Islet precursor cell (in vitro differentiated cells): ENCODE data around the gene LIN28B.
A peak's percentile ranks its signal among the peaks of the same experiment; 100 is the strongest.
"Not testable (repeated sequence)": the region's sequence is repeated elsewhere in the genome, so short reads cannot be mapped to it uniquely, and the experiment has no call there.

Experiments used
- DNase-seq: peaks from one replicate; pipeline ENCODE4 v3.0.0-alpha.2; 2018

LIN28B gene

DNA sequence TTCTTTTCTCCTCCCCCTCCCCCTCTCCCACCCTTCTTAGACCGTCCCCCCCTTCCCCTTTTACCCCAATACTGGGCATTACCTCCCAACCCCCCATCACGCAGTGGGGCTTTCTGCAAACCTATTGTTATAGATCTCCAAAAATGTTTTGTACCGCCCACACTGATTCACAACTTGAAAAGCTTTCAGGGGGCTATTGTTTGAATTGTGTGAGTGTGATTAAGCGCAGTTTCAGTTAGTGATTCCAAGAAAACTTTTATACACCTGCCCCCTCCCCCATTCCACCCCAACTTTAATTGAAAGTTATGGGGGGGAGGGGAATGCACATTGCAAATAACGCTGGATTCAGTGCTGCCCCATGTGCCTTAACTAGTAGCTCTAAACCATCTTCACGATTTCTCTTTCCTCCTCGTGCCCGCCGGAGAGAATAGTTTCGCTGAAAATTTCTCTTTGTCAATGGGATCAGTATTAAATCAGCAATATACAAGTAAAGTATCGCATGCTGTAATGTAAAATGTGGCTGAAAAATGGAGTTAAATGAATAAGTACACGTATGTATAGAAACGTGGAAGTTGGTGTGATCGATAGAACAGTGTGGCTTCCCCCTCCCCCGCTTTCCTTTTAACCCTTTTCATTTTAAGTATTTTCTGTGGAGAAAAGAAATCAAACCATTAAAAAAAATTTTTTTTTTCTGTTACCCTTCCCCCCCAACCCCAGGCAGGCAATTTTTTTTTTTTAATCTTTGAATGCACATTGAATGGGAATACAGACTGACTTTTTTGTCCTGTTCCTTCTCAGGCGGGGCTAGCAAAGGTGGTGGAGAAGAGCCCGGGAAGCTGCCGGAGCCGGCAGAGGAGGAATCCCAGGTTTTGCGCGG, 632 bp downstream of the LIN28B start:
- DNase-seq = no peak

DNA sequence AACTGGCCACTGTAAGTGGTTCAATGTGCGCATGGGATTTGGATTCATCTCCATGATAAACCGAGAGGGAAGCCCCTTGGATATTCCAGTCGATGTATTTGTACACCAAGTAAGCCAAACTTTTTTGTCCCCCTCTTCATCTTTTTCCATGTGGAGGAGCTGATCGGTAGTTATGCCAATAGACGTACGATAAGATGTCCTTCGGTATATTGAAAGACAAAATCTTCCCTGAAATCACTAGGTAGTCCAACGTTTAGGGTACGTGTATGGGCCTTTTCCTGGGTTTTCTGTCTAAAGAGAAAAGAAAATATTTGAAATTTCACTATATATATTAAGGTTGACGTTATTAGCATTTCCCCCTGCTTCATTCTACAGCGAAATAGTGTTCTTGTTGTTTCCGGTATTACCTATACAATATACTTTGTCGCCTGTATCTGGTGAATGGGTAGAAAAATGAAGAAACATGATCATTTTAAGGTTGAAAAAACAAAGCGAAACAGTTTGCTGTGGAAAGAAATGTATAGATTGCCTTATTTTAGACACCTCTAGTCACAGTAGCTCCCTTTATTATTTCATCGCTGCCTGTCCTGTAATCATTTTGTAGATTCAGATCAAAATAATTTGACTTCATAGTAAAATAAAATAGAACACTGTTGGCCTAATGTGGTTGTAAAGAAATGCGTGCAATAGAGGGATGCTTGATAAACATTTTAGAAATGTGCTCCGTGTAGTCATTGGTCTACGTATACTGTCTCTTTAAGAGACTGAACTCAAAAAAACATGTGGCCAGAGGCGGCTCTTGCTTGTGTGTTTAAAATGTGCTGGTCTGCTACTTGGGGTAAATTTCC, 1.5 kb downstream of the LIN28B start:
- no peak for DNase-seq

DNA sequence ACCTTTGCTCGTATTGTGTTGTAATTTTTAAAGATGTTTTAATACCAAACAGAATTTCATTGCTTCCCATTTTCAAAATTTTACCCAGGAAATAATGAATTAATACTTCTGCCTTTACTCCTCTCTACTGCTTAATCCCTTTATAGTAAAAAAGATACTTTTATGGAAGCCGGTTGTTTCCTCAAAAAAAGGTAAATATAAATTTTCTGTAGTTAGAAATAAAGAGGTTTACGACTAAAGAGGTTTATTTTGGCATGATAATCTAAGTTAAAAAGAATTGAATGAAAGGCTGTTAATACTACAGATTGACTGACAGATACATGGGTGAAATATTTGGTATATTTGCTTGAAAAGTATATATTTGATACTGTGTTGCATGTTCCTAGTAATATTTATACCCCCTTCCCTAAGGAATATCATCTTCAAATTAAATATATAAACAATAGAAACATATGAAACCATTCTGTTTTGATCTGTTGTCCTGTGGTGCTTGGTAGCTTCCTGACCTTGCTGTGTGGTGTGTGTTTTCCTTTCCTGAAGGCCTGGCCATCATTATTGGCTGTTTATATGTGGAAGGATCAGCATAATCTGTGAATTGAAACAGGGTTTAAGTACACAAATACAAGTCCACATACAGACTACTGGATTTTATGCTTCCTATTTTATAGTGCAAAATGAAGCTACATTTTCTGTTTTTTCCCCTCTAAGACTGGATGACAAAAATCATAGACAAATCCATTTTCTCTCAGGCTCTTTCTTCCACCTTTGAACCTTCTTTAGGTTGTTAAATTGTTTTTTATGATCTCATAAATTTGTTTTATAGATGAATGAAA, 2.3 kb downstream of the LIN28B start:
- no peak for DNase-seq

DNA sequence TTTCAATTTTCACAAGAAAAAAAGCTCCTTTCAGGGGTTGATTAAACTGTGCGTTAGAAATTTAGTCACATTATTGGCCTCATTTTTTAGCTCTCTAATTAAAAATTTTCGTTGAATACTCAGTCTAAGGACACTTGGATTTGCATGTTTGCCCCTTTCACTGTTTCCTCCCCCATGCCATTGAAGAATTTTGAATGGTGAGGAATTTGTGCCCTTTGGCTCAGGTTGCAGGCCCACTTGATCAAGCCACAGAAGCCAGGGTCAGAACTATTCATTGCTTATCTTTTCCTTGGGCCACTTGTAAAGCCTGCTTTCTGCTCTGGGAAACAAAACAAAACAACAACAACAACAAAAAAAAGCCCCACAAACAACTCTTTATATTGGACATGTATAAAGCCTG, 12.2 kb downstream of the LIN28B start:
- DNase-seq = peak; percentile 64

DNA sequence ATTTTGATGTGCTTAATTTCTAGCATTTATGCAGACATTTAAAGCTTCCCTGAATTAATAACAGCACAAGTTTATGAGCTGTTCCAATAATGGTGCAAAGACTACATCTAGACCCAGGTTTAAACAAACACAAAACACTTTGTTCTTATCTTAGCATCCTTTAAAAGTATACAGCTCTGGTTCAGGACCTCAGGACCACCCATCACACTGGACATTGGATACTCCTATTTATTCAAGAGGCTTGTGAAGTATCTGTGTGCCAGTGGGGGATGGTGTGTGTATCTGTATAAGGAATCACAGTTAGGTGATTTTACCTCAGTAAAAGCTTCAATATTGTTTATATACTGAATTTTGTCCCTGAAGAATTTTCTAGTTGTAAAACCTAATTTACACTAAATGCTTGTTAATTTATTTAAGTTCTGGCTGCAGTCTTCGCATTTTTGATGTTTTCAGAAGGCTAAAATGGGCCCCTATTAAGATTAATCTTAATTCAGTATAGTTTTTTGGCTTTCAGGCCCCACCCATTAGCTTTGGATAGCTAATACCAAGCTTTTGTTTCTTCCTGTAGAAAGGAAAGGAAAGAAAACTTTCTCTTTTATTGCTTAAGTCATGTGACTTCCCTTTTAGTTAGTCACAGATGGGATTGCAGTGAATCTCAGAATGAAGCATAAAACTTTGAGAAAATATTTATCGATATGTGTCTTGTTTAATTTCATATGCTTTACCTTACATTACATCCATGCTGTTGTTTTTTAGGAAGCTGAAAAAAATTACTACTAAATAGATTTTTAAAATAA, 13.1 kb downstream of the LIN28B start:
- DNase-seq = no peak

DNA sequence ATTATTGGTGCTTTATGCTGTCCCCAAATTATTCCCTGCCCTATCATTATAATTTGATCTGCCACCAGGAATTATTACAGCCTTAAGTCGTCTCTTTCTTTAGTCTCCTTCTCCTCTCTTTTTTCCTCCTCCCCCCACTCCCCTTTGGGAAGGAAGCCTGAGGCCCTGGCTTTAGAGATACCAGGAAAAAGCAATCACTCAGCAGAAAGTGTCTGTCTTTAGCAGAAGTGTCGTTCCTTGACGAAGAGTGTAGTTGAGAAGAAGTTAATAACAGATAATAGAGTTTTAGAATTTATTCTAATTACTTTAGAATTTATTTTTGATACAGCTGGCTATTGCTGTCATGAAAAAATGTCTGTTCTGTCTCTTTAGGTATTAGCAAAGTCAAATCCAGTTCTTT, 16.5 kb downstream of the LIN28B start:
- DNase-seq = no peak

DNA sequence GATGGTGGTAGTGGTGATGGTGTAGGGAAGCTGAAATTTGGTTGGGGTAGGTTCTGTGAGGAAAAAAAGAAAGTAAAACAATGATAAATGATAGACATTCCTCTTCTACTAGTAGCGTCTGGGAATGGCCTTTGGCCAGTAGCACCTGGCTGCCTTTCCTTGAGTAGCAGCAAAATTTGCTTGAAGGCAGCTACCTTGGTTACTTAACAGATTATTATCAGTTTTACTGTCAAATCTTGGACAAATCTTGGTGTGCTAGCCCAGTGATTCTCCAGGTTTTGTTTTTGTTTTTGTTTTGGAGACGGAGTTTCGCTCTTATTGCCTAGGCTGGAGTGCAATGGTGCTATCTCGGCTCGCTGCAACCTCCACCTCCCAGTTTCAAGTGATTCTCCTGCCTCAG, 26.4 kb downstream of the LIN28B start:
- DNase-seq = no peak

DNA sequence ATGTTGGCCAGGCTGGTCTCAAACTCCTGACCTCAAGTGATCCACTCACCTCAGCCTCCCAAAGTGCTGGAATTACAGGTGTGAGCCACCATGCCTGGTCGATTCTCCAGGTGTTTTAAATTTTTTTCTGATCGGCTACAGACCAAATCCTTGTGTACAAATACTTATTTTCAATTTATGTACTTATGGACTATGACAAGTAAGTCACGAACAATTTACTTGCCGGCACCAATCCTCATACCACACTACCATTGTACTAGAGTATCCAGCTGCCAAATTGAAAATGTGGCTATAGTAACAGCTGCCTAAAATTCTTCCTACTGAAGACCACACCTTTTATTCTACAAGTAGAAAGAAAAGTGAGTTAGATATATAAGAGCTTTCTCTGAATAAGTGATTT, 26.9 kb downstream of the LIN28B start:
- no peak for DNase-seq

DNA sequence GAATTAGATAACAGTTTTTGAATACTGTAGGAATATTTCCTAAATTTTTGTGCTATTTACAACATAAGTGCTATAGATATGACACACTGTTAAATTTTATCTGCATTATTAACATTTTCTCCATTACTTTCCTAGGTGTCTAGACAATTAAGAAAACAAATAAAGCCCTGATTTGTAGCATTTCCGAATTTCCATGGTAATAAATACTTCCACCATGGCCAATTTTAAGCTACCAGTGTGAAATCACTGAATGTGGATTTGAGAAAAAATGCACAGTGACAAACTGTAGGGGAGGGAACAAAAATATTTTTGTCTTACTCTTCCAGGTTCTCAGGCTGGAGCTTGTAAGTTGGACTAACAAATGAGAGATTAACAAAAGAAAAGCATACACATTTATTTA, 27.9 kb downstream of the LIN28B start:
- no peak for DNase-seq

DNA sequence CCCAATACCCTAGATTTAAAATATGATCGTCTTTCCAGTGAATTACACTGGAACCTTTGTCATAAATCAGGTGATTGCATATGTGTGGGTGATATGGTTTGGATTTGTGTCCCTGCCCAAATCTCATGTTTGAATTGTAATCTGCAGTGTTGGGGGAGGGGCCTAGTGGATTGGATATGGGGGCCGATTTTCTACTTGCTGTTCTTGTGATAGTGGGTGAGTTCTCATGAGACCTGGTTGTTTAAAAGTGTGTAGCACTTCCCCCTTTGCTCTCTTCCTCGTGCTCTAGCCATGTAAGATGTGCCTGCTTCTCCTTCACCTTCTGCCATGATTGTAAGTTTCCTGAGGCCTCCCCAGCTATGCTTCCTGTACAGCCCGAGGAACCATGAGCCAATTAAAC, 29.0 kb downstream of the LIN28B start:
- not testable (repeated sequence) for DNase-seq

DNA sequence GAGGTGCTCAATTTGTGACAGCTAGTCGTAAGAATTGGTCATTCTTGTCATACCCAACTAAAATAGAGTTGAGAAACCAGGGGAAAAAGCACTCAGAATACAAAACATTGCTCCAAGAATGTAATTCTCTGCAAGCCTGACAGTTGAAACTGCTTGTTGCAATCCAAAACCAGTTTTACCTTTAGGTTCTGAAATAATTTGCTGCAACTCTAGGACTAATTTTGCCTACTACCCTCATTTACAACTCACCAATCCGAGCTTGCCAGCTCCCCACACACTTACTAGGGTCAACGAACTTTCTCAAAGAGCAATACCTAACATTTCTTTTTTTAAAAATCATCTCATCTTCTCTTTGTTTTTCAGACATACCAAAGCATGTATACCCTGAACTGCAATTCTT, 29.7 kb downstream of the LIN28B start:
- no peak for DNase-seq

DNA sequence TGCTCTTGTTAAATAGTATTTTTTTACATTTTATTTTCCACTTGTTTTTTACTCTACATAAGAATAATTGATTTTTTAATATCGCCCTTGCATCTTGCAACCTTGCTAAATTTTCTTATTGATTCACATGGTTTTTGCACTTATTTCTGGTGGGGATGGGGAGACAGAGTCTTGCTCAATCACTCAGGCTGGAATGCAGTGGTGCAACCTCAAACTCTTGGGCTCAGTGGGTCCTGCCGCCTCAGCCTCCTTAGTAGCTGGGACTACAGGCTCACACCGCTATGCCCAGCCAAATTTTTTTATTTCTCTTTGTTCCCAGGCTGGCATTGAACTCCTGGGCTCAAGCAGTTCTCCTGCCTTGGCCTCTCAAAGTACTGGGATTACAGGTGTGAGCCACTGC, 30.3 kb downstream of the LIN28B start:
- no peak for DNase-seq

DNA sequence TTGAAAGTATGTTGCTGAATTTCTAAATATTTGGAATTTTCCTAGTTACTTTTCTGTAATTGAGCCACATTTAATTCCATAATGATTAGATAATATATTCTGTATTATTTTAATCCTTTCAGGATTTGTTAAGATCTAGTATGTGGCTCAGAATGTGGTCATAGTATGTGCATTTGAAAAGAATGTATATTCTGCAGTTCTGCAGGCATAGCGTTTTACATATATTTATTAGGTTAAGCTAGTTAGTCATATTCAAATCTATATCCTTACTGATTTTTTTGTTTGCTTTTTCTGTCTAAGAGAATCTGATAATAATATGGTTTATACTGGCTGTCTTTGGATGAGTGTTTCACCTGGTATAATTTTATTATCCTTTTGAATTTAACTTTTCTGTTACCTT, 33.2 kb downstream of the LIN28B start:
- DNase-seq = no peak

DNA sequence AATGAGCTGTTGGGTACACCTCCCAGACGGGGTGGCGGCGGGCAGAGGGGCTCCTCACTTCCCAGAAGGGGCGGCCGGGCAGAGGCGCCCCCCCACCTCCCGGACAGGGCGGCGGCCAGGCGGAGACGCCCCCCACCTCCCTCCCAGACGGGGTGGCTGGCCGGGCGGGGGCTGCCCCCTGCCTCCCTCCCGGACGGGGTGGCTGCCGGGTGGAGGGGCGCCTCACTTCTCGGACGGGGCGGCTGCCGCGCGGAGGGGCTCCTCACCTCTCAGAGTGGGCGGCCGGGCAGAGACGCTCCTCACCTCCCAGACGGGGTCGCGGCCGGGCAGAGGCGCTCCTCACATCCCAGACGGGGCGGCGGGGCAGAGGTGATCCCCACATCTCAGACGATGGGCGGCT, 34.2 kb downstream of the LIN28B start:
- DNase-seq = not testable (repeated sequence)

DNA sequence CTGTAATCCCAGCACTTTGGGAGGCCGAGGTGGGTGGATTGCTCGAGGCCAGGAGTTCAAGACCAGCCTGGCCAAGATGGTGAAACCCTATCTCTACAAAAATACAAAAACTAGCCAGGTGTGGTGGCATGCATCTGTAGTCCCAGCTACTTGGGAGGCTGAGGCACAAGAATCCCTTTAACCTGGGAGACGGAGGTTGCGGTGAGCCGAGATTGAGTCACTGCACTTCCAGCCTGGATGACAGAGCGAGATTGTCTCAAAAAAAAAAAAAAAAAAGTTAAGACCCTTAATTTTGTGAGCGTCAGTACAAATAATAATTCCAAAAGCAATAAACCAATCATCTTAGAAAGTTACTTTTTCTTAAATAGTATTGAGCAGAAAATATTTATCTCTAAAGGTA, 36.7 kb downstream of the LIN28B start:
- not testable (repeated sequence) for DNase-seq

DNA sequence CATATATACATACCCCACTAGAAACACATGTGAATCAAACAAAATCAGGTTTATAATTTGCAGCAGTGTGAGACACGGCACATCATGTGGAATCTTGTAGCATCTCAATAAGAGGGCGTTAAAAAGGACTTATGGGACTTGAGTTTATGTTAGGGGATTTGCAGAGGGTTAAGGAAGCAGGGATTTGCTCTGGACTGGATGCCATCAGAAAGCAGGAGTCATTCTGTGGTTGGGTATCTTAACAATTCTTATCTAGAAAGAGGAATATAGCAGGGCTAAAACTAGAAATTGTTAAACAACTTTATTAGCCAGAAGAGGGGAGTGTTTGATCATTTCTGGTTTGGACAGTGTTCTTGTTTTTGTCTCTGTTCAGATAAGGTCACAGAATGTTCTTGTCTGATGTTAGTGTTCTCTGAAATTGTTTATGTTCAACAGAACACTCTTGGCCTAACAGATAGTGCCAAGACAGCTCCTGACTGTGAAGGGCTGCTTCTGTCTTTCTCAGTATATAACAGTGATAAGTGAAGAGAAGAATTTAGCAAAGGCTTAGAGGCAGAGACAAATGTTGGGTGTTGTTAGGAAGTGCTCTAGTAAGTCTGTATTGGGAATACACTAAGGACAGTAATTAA, 39.2 kb downstream of the LIN28B start:
- no peak for DNase-seq

DNA sequence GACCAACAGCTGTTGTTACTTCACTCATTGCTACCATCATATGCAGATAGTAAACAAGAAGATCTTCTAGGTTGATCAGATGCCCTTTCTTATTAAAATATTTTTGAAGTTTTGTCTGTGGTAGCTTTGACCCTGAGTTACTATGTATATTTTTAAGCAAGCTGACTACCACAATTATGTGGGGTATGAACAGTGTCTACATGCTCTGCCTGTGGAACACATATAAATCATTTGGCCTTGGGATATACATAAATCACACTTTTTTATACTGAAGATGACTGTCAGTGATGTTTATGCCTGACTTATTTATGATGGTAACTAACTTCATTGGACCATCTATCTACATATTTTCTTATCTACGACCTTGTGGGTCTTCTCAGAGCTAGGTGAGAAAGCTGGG, 44.2 kb downstream of the LIN28B start:
- DNase-seq = no peak

DNA sequence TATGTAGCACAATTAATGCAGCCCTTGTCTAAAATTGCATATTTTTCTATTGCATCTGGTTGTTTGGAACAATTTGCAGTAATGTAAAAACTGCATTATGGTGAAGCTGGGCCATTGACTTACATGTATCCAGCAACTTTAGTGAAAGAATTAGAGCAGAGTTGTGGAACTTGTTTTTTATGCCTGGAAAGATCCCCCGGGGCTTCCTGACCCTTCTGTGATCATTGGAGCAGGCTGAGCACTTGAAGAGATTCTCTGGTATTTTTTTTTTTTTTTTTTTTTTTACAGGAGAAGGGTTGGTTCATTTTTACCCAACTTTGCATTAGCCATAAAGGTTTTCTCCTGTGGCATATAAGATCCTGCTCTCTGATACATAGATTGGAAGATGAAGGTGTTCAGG, 45.0 kb downstream of the LIN28B start:
- peak; percentile 83 for DNase-seq

DNA sequence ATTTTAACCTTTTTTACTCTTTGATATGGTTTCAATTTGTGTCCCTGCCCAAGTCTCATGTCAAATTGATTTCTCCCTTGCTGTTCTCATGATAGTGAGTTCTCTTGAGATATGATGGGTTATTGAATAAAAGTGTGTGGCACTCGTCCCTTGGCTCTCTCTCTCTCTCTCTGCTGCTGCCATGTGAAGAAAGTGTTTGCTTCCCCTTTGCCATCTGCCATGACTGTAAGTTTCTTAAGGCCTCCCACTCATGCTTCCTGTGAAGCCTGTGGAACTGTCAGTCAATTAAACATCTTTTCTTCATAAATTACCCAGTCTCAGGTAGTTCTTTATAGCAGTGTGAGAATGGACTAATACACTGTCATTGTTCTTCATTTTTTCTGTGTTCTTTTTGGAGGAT, 48.5 kb downstream of the LIN28B start:
- no peak for DNase-seq

DNA sequence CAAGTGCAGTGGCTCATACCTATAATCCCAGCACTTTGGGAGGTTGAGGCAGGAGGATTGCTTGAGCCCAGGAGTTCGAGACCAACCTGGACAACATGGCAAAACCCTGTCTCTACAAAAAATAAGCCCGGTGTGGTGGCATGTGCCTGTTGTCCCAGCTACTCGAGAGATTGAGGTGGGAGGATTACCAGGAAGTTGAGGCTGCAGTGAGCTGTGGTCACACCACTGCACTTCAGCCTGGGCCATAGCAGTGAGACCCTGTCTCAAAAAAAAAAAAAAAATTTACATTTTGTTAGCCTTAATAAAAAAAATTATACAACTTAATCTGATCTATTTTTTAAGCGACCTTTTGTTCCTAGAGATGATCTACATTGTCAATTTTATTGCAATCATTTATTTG, 56.6 kb downstream of the LIN28B start:
- not testable (repeated sequence) for DNase-seq

DNA sequence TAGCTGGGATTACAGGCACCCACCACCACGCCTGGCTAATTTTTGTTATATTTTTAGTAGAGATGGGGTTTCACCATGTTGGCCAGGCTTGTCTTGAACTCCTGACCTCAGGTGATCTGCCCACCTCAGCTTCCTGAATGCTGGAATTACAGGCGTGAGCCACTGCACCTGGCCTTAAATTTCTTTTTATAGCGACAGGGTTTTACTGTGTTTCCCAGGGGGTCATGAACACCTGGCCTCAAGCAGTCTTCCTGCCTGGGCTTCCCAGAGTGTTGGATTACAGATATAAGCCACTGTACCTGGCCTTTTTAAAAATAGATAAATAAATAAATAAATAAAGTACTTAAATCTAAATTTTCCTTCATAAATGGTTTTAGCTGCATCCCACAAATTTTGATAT, 57.5 kb downstream of the LIN28B start:
- no peak for DNase-seq

DNA sequence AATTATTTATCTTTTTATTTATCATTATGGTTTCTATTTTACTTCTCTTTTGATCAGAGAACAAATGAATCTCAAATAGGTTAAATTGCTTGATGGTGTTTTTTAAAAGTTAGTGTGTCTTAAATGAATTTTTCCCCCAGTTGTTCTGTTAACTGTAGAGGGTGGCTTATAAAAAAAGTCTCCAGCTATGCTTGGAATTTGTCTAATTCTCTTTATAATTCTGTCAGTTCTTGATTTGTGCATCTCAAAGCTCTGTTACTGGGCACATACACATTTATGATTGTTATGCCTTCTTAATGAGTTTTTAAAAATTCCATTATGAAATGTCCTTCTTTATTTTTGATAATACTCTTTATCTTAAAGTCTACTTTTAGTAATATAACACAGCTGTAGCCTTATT, 58.0 kb downstream of the LIN28B start:
- no peak for DNase-seq
